ENCODE measurements around the gene CNNM2. TPM values are rescaled to one million over a fixed set of nuclear protein-coding genes. Genes with fewer than 3 reads are reported as not detected.
"Not testable (repeated sequence)": the region's sequence is repeated elsewhere in the genome, so short reads cannot be mapped to it uniquely, and the experiment has no call there.

Gene CNNM2
- total RNA-seq, 2 experiments from 2014 or later: 5.1 to 5.2 TPM

DNA sequence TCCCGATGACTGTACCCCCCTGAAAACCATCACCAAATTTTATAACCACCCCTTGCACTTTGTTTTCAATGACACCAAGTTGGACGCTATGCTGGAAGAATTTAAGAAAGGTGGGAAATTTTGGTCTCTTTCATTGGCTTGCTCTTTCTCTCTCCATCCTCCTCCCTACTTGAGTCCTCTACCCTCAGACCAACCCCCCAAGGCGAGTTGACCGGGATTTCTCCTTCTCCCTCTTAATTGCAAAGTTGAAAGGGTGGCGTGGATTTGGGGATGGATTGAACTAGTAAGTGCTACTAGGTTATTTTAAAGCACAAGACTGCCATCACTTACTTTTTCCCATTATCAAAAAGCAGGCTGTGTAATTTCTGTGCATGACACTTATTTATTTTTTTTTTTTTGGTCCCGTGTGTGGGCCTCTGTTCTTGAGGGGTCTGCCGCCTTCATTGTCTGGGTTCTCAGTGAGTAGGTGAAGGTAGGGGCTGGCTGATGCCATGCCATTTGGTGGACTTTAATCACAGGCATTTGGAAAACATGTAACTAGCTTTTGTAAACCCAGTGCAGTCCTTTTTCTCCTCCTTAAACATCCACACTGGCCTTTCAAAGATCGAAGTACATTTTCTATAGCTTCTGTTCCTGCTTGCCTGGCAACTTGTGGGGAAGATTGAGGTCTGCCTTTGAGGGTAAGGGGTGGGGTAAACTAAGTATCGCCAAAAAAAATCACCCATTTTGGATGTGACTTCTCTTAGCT, 2.1 kb downstream of the CNNM2 start:
- peak overlapping the region; percentile 86 for H3K4me3 Mint-ChIP-seq
- ChIA-PET POLR2A (no interaction called here), CTCF (interaction anchor here (0.7 to 7.6 kb wide), 4 partner anchors 65 to 324 kb away, joined by 3 to 144 read pairs (median 6); no protein-coding TSS in a partner anchor)
- no peak overlapping the region for H3K27ac Mint-ChIP-seq
- no peaks in the 10 kb centered on the region for H3K36me3 Mint-ChIP-seq (ENCODE audit: low read depth)
- H3K27me3 Mint-ChIP-seq: peaks cover 6% of the 10 kb centered on the region
- intact Hi-C loops (cut with micrococcal nuclease): loop anchor here (10.0 kb wide), 1 partner anchor 325 kb away; the partner anchor contains the start of gene RPEL1
- DNase-seq (no peak), ATAC-seq (no peak)
- no peaks in the 10 kb centered on the region for H3K9me3 Mint-ChIP-seq
- TF ChIP-seq, protein P1, sequence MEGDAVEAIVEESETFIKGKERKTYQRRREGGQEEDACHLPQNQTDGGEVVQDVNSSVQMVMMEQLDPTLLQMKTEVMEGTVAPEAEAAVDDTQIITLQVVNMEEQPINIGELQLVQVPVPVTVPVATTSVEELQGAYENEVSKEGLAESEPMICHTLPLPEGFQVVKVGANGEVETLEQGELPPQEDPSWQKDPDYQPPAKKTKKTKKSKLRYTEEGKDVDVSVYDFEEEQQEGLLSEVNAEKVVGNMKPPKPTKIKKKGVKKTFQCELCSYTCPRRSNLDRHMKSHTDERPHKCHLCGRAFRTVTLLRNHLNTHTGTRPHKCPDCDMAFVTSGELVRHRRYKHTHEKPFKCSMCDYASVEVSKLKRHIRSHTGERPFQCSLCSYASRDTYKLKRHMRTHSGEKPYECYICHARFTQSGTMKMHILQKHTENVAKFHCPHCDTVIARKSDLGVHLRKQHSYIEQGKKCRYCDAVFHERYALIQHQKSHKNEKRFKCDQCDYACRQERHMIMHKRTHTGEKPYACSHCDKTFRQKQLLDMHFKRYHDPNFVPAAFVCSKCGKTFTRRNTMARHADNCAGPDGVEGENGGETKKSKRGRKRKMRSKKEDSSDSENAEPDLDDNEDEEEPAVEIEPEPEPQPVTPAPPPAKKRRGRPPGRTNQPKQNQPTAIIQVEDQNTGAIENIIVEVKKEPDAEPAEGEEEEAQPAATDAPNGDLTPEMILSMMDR (IDR thresholded peaks at IDR 0.05): no peak
- H3K4me1 Mint-ChIP-seq (ENCODE audit: low read depth): peaks cover 54% of the 10 kb centered on the region

DNA sequence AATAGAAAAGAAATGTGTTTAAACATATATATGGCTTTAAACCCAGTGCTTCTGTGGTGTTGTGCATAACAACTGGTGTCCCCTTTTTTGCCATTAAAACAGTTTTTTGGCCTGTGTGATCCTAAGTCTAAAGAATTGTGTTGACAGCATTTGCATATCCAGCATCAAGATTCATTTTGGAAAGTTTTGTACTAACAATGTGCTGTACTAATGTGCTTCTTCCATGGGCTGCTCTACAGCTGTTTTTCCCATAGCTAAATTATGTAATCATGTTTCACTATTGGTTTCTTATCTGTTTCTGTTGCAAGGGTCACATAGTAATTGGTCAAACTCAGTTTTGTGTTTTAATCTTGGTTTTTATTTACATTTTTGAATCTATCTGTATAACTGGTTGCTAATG, 5.5 kb downstream of the CNNM2 start:
- DNase-seq (no peak), ATAC-seq (no peak)
- POLR2A ChIA-PET: interaction anchor here (1.4 kb wide), 1 partner anchor 131 kb away, joined by 3 read pairs; no protein-coding TSS in a partner anchor
- H3K36me3 Mint-ChIP-seq (ENCODE audit: low read depth): peaks cover 4% of the 10 kb centered on the region
- peaks cover 50% of the 10 kb centered on the region for H3K4me1 Mint-ChIP-seq (ENCODE audit: low read depth)
- no peaks in the 10 kb centered on the region for H3K27me3 Mint-ChIP-seq
- H3K4me3 Mint-ChIP-seq: no peak overlapping the region
- TF ChIP-seq, protein P1 (IDR thresholded peaks at IDR 0.05): no peak
- H3K9me3 Mint-ChIP-seq: no peaks in the 10 kb centered on the region
- CTCF ChIA-PET: interaction anchor here (0.6 kb wide), 1 partner anchor 143 kb away, joined by 3 read pairs; no protein-coding TSS in a partner anchor
- intact Hi-C loops (cut with micrococcal nuclease): no loop called here
- H3K27ac Mint-ChIP-seq: no peak overlapping the region

DNA sequence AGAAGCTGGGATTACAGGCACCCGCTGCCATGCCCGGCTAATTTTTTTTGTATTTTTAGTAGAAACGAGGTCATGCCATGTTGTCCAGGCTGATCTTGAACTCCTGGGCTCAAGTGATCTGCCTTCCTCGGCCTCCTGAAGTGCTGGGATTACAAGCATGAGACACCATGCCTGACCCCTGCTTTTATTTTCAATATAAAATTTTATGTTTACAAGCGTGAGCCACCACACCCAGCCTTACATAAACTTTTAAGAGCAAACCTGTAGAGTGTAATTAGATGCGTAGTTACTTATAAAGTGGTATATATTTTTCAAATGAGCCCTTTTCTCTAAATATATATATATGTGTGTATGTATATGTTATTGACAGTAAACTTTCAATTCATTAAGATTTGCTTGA, 8.7 kb downstream of the CNNM2 start:
- DNase-seq: no peak
- TF ChIP-seq, protein P1 (IDR thresholded peaks at IDR 0.05): no peak
- ATAC-seq: no peak
- H3K4me1 Mint-ChIP-seq (ENCODE audit: low read depth): peaks cover 25% of the 10 kb centered on the region
- ChIA-PET POLR2A (interaction anchor here (1.3 kb wide), 1 partner anchor 9 kb away, joined by 3 read pairs; the partner anchor contains the start of gene CNNM2), CTCF (interaction anchor here (0.8 to 2.3 kb wide), 4 partner anchors 9 to 25 kb away, joined by 3 to 7 read pairs (median 4); partner anchors contain the start of gene CNNM2)
- H3K27ac Mint-ChIP-seq: no peak overlapping the region
- H3K27me3 Mint-ChIP-seq: no peaks in the 10 kb centered on the region
- H3K4me3 Mint-ChIP-seq: no peak overlapping the region
- peaks cover 4% of the 10 kb centered on the region for H3K36me3 Mint-ChIP-seq (ENCODE audit: low read depth)
- H3K9me3 Mint-ChIP-seq: no peaks in the 10 kb centered on the region
- intact Hi-C loops (cut with micrococcal nuclease): no loop called here

DNA sequence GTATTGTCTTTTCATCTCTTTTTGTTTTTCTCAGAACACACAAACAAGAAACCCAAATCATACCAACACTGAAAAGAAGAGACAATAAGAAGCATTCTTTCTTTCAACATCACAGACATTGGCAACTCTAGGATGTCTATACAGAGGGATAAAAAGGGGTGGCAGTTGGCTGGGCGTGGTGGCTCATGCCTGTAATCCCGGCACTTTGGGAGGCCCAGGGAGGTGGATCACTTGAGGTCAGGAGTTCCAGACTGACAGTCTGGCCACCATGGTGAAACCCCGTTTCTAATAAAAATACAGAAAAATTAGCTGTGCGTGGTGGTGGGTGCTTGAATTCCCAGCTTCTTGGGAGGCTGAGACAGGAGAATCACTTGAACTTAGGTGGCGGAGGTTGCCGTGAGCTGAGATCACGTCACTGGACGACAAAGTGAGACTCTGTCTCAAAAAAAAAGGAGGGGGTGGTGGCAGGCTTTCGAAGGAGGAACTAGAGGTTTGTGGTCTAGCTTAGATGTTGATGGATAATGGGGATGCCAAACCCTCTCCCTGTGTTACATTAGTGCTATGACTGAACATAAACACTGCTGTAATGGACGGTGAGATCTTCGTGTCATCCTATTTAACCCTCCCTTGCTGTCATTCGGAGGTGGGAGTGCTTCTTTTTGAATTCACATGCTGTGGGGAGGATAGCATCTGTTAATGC, 9.4 kb downstream of the CNNM2 start:
- TF ChIP-seq, protein P1 (IDR thresholded peaks at IDR 0.05): no peak
- ATAC-seq (peak; percentile 65), DNase-seq (peak; percentile 6)
- Mint-ChIP-seq H3K4me3 (no peak overlapping the region), H3K9me3 (no peaks in the 10 kb centered on the region), H3K27me3 (no peaks in the 10 kb centered on the region), H3K27ac (no peak overlapping the region), H3K36me3 (ENCODE audit: low read depth) (peaks cover 4% of the 10 kb centered on the region), H3K4me1 (ENCODE audit: low read depth) (peaks cover 20% of the 10 kb centered on the region)
- CTCF ChIA-PET: interaction anchor here (0.9 to 2.3 kb wide), 2 partner anchors 10 to 12 kb away, joined by 3 to 7 read pairs; no protein-coding TSS in a partner anchor
- intact Hi-C loops (cut with micrococcal nuclease): no loop called here
- POLR2A ChIA-PET: no interaction called here

DNA sequence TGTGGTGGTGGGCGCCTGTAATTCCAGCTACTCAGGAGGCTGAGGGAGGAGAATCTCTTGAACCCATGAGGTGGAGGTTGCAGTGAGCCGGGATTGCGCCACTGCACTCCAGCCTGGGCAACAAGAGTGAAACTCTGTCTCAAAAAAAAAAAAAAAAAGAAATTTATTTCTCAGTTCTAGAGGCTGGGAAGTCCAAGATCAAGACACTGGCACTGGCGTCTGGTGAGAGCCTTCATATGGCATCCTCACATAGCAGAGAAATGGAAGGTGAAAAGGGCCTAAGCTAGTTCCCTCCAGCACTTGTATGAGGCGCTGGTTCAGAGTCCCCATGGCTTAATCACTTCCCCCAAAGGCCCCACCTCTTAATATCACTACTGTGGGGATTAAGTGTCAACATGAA, 10.3 kb downstream of the CNNM2 start:
- H3K27me3 Mint-ChIP-seq; DNase-seq; H3K9me3 Mint-ChIP-seq; H3K36me3 Mint-ChIP-seq (ENCODE audit: low read depth); H3K4me3 Mint-ChIP-seq; POLR2A ChIA-PET; ATAC-seq; H3K27ac Mint-ChIP-seq; intact Hi-C loops (cut with micrococcal nuclease): not testable (repeated sequence)
- peaks cover 15% of the 10 kb centered on the region for H3K4me1 Mint-ChIP-seq (ENCODE audit: low read depth)
- CTCF ChIA-PET: interaction anchor here (2.2 kb wide), 1 partner anchor 10 kb away, joined by 6 read pairs; the partner anchor contains the start of gene CNNM2

Data from activated CD8-positive, alpha-beta T cell treated with anti-CD3 and anti-CD28 coated beads for 36 hours (primary cell).